GM19395 (cell line): ENCODE results near the gene PARP15.

Source experiments
- ATAC-seq: cut with Tn5 transposase; IDR thresholded peaks from one replicate; pipeline ENCODE4 v1.9.1; 2021; ENCODE audit warnings: mild to moderate bottlenecking, moderate library complexity; ENCODE audit not compliant: unreplicated experiment

The PARP15 gene

DNA sequence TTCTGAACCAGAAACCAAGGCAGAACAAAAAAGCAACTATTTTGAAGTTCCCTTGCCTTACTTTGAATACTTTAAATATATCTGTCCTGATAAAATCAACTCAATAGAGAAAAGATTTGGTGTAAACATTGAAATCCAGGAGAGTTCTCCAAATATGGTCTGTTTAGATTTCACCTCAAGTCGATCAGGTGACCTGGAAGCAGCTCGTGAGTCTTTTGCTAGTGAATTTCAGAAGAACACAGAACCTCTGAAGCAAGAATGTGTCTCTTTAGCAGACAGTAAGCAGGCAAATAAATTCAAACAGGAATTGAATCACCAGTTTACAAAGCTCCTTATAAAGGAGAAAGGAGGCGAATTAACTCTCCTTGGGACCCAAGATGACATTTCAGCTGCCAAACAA lies 8.7 kb upstream of the PARP15 start:
- no peak for ATAC-seq

DNA sequence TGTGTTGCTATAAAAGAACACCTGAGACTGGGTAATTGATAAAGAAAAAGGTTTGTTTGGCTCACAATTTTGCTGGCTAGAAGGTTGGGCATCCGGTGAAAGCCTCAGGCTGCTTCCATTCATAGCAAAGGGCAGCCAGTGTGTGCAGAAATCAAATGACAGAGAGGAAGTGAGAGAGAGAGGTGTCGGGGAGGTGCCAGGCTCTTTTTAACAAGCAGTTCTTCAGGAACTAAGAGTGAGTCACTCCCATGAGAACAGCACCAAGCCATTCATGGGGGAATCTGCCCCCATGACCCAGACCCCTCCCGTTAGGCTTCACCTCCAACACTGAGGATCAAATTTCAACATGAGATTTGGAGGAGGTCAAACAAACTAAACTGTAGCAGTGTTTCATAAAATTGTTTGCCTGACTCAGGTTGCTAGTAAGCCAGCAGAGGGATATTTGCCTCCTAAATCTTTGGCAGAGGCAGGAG lies 4.5 kb upstream of the PARP15 start:
- ATAC-seq = no peak

GRCh38 chr3:122576174-122576940 lies 1.1 kb upstream of the PARP15 start:
- peak; percentile 83 for ATAC-seq

- no peak for ATAC-seq
Observed at GRCh38 chr3:122578069-122578740, 755 bp downstream of the PARP15 start.

DNA sequence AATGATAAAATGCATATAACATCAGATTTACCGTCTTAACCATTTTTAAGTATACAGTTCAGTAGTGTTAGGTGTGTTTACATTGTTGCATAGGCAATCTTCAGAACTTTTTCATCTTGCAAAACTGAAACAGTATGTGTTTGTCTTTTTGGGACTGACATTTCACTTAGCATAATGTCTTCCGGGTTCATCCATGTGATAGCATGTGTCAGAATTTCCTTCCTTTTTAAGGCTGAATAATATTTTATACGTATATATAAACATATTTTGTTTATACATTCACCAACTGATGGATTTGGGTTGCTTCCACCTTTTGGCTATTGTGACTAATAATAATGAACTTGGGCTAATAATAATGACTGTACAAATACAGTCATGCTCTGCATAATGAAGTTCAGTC lies 3.0 kb downstream of the PARP15 start:
- no peak for ATAC-seq

GRCh38 chr3:122581622-122582021 lies 4.2 kb downstream of the PARP15 start:
- no peak for ATAC-seq

GRCh38 chr3:122582390-122582789 lies 4.9 kb downstream of the PARP15 start:
- no peak for ATAC-seq

DNA sequence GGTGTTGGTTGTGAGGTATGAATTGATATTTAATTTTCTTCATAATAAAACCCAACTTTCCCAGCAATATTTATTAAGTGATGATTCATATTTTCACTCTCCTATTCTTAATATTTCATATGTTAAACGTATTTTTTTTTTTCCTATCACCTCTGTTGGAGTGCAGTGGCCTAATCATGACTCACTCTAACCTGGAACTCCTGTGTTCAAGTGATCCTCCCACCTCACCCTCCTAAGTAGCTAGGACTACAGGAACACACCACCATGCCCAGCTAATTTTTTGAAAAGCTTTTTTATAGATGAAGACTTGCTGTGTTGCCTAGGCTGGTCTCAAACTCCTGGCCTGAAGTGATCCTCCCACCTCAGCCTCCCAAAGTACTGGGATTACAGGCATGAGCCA lies 8.6 kb downstream of the PARP15 start:
- no peak for ATAC-seq

DNA sequence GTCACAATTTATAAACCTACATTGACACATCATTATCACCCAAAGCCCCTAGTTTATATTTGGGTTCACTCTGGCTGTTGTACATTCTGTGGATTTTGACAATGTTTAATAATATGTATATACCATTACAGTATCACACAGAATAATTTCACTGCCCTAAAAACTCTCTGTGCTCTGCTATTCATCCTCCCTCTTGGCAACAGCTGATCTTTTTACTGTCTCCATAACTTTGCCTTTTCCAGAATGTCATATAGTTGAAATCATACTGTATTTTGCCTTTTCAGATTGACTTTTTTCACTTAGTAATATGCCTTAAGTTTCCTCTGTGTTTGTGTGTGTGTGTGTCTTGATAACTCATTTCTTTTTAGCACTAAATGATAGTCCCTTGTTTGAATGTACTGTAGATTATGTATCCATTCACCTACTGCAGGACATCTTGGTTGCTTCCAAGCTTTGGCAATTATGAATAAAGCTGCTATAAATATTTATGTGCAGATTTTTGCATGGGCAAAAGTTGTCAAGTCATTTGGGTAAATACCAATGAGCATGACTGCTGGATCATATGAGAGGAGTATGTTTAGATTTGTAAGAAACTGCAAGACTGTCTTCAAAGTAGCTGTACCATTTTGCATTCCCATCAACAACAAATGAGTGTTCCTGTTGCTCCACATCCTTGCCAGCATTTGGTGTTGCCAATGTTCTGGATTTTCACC lies 9.5 kb downstream of the PARP15 start:
- ATAC-seq = no peak

GRCh38 chr3:122587572-122587971 lies 10.1 kb downstream of the PARP15 start:
- ATAC-seq = no peak

DNA sequence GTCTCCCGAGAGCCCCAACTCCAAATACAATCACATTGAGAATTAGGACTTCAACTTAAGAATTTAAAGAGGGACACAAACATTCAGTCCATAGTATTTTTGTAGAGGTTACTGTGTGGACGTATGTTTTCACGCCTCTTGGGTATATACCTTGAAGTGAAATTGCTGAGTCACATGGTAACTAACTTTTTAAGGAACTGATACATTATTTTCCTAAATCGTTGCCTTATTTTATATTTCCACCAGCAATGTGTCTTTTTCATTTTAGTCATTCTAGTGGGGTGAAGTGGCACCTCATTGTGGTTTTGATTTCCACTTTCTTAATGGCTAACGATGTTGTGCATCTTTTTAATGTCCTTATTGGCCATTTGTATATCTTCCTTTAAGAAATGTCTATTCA lies 11.8 kb downstream of the PARP15 start:
- ATAC-seq = no peak

- no peak for ATAC-seq
Observed at GRCh38 chr3:122590610-122591009, 13.2 kb downstream of the PARP15 start.

DNA sequence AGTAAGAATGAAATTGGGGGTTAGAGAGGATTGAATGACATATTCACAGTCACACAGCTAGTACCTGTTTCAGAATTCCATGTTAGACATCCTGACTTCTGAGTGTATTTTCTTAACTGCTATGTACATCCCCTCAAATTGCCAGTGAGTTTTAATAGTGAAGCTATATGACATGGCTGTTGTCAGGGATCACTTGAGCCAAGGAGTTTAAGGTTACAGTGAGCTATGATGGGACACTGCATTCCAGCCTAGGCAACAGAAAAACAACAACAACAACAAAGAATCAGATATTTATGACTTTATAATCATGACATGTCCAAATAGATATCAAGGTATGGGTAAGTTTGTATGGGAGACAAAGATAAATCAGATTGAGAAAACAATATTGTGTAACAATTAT lies 16.6 kb downstream of the PARP15 start:
- no peak for ATAC-seq

DNA sequence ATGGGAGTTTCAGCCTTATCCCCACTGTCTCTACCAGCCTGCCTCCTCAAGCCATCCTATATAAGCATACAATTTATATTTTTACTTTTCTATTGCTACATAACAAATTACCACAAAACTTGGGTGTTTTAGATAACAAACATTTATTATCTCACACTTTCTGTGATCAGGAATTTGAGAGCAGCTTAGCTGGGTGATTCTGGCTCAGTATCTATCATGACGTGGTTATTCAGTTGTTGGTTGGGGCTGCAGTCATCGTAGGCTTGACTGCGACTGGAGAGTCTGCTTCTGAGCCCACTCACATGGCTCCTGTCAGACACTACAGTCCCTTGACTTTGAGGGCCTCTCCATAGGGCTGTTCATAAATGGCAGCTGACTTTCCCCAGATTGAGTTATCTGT lies 20.7 kb downstream of the PARP15 start:
- ATAC-seq = no peak

DNA sequence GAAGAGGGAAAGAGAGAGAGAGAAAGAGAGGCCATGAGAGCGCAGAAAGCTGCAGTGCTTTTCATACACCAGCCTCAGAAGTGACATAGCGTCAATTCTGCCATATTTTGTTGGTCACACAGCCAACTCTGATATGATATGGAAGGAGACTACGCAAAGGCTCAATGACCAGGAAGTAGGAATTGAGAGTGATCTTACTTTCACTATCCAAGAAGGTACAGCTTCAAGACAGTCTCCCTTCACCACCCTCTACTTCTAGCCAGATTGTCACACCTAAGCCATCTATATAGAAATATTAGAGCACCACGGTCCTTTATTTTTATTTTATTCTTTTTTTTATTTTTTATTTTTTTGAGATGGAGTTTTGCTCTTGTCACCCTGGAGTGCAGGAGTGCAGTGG lies 21.1 kb downstream of the PARP15 start:
- ATAC-seq = no peak

DNA sequence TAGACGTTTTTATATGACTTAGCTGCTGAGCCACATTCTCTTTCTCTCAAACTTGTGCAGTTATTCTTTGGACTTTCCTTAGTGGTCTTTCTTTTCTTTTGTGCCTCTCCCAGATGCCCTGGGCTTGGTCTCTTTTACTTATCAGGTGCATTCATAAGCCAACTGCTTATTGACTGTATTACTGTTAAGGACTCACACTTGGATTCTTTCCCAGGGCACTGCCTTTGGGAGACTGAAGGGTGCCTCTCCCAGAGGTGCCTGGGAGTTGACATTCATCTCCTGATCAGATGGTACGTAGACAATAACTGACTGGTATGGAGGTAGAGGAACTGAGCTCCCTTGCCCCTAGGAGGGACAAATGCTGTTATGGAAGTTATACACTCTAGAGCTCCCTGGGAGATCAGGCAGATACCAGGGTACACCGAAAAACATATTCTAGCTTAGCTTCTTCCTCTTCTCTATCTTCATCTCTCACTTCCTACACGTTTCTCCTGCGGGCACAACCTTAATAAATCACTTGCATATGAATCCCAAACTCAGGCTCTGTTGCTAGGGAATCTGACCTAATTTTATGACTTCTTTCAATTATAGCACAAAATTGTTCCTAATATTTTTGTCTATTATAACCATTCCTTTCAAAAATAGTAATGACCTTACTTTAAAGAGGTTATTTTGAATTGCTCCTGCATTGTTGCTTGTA lies 24.7 kb downstream of the PARP15 start:
- ATAC-seq = no peak

GRCh38 chr3:122603056-122603455 lies 25.6 kb downstream of the PARP15 start:
- ATAC-seq = no peak

GRCh38 chr3:122606330-122606729 lies 28.9 kb downstream of the PARP15 start:
- no peak for ATAC-seq

DNA sequence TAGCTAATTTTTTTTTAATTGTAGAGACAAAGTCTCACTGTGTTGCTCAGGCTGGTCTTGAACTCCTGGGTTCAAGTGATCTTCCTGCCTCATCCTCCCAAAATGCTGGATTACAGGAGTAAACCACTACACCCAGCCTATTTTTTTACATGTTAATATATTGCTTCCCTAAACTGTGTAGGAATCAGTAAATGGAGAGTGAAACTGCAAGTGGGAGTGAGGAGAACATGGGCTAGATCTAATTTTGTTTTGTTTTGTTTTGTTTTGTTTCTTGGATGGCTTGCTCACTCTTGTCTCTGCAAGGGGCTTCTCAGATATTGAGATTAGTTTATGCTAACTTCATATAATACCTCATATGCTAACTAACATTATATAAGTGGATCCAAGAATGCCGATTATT lies 31.5 kb downstream of the PARP15 start:
- no peak for ATAC-seq

DNA sequence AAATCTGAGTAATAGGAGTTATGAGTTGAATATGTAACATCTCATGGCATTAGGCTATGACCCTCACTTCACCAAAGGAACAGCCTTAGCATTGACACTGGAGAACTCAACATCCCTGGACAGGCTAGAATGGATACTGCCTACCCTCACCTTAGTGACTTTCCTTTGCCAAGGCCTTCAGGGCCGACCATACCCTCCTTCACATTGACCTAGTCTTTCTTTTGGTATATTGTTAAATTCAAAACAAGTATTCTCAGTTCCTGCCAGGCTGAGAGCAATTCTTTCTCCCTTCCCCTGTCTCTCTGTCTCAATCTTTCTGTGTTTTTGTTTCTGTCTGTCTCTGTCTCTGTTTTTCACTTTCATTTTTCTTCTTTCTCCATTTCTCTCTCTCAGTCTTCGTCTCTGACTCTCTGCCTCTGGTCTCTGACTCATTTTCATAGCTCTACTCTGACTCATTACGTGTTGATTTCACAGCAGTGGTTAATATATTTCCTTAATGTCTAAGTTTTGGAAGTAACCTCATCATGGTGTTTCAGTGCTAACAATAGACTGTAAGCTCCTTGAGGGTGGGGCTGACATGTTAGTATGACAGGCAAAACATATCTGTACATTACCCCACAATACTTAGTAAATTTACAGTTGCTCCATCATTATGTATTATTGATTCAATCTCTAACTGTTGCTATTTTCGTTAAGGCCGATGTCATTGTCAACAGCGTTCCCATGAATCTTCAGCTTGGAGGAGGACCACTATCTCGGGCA lies 32.5 kb downstream of the PARP15 start:
- peak; percentile 97 for ATAC-seq

DNA sequence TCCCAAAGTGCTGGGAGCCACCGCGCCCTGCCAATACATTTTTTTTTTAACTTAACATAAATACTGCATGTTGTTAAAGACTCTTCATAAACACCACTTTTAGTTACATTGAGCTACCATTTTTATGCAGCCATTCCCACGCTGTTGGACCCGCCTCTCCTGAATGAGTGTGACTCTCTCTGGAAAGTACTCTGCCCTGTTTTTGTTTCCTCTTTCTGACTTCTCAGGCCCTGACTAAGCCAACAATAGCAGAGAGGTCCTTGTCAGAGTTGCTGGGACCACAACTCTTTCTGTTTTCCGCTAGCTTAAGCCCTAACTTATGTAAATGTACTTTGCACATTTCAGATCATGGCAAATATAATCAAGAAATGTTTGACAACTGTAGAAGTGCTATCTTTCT lies 35.2 kb downstream of the PARP15 start:
- ATAC-seq = no peak
